ENCODE data around the gene RTN4RL2.

RTN4RL2 gene

DNA sequence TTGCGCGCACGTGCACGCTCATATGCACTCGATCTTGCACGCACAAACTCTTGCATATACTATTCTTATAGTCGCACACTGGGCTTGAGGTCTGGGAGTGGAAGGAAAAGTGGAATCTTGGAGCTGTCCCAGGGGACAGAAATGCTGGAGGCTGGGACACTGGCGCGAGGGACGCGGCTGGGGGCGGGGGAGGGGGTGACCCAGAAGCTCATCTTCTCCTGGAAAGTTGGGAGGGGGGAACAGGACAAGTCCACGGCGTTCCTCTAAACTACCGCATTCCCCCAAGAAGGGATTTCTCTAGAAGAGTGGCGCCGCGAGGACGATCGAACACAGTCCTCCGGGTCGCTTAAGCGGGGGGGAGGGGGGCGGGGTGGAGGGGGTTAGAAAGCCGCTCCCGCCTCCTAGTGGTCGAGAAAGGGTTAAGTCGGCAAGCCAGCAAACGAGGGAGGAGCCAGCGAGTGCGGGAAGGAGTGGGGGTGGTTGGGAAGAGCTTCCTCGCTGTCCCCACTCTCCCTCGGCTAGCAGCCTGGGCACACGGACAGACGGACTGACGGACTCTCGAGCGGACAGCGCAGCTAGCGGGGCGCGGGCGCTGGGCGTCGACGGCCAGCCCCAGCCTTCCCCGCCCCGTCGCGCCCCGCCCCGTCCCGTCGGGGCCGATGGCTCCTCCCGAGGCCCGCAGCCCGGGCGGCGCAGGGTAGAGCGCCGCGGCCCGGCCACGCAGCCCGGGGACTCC is at the start of gene RTN4RL2:
RTN4RL2 (plus strand) TSS at position 507 of the 736 bp plus-strand sequence. CDS start 338 bp downstream, outside the sequence.
- DNase-seq (ENCODE audit: low read depth in 2 of 2), result peak in 1 of 2 donors; percentile 30

DNA sequence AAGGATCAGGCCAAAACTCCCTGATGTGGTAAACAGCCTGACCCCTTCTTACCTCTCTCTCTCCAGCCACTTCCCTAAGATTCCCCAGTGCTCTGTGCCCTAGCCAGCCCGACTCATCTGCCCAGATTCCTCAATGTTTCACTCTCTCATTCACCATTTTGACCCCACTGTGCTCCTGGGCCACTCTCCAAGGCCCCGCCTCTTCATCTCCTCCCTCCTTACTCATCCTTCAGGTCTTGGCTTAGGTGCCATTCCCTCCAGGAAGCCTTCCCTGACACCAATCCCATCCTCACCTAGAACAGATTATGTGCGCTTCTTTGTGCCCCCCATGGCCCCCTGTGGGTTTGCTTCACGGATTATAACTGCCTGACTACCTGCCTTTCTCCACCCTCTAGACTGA is 46.6 kb upstream of the RTN4RL2 start:
- DNase-seq (ENCODE audit: low read depth in 2 of 2), result no peak

GRCh38 chr11:57414612-57415212 is 45.6 kb upstream of the RTN4RL2 start:
- no peak for DNase-seq (ENCODE audit: low read depth in 2 of 2)

- DNase-seq (ENCODE audit: low read depth in 2 of 2), result no peak
These were observed 43.9 kb upstream of the RTN4RL2 start for GRCh38 chr11:57416436-57416835.

- no peak for DNase-seq (ENCODE audit: low read depth in 2 of 2)
These were observed 43.3 kb upstream of the RTN4RL2 start for GRCh38 chr11:57417056-57417455.

- no peak for DNase-seq (ENCODE audit: low read depth in 2 of 2)
These were observed 42.2 kb upstream of the RTN4RL2 start for GRCh38 chr11:57418131-57418530.

DNA sequence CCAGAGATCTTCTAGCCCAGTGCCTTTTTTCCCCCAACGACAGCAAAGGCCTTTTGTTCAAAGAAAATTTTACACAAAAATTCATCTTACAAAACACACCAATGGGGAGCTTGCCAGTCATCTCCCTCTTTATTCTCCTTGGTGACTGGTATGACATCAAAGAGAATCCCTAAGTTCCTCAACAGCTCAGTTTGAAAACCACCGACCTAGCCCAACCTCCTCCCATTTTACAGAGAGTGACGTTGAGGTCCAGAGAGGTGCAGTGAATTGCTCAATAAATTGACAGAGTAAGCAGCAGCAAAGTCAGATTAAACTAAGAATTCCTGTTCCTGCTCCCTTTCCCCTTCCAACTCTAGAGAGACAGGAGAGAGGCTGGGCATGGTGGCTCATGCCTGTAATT is 41.2 kb upstream of the RTN4RL2 start:
- no peak for DNase-seq (ENCODE audit: low read depth in 2 of 2)

DNA sequence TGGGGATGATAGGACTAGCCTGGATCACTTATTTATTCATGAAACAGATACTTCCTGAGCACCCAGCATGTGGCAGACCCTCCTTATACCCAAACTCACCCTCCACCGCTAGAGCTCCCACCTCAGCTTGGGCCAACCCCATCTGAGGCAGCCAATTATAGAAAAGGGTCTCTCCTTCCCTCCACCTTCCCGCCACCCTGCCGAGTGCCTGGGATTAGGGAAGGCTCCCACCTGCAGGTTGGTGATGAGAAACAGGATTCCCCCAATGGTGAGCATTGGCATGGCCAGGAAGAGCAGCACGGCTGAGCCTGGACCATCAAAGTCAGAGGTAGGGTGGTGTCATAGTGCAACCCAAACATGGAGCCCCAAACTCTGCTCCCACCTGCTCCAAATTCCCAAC is 39.3 kb upstream of the RTN4RL2 start:
- no peak for DNase-seq (ENCODE audit: low read depth in 2 of 2)

DNA sequence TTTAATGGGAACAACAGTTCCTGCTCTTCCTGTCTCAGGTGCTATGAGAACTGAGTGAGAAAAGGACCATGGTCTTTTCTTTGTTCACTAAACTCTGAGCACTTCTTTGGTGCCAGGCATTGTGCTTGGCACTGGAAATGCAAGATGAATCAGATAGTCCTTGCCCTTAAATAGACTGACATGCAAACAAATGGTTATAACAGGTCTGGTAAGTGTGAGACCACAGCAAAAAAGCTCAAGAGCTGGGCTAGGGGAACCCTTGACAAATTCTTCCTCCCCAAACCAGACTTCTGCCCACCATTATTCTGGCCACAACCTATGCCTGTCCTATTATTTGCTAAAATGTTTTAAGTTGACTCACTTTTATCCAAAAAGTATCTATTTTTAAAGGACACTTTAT is 38.5 kb upstream of the RTN4RL2 start:
- DNase-seq (ENCODE audit: low read depth in 2 of 2), result no peak

DNA sequence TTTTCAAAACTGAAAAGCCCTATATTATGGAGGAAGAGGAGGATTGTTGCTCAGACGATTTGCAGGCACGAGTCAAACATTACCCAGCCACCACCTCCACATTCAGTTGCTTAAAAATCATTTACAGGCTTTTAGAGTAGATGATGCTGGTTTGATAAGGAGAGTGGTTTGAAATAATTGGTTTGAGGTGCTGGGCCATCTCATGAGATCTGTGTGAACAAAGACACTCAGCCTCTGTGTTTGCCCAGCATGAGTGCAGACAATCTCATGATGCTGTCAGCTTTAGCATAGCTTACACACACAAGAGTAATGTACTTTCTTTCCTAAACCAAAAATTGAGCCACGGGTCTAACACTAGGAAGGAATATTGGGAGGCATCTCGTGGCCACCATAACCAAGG is 37.7 kb upstream of the RTN4RL2 start:
- DNase-seq (ENCODE audit: low read depth in 2 of 2), result no peak

- no peak for DNase-seq (ENCODE audit: low read depth in 2 of 2)
These were observed 36.1 kb upstream of the RTN4RL2 start for GRCh38 chr11:57424137-57424791.

- peak; percentile 72 to 78 for DNase-seq (ENCODE audit: low read depth in 2 of 2)
These were observed 35.4 kb upstream of the RTN4RL2 start for GRCh38 chr11:57424792-57425564.

GRCh38 chr11:57425565-57426438 is 34.5 kb upstream of the RTN4RL2 start:
- DNase-seq (ENCODE audit: low read depth in 2 of 2), result peak in 1 of 2 donors; percentile 26

DNA sequence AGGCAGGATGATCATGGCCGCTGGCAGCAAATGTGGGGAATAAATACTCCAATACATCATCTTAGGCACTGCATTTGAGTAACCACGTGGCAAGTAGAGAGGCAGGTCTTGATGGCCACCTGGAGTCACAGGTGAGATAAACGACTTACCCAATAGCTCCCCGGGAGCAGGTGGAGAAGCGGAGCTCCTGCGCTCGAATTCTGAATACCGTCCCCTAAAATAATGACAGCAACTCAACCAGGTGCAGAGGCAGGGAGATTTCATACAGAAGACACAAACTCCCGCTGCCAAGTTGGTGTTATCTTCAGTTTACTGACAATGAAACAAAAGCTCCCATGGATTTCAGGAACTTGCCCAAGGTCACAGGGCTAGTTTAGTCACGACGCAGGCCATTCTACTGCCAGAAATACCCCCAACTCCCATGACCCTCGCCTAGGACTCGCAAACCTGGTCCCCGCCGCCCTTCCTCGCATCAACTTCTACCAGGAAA is 33.8 kb upstream of the RTN4RL2 start:
- no peak for DNase-seq (ENCODE audit: low read depth in 2 of 2)

DNA sequence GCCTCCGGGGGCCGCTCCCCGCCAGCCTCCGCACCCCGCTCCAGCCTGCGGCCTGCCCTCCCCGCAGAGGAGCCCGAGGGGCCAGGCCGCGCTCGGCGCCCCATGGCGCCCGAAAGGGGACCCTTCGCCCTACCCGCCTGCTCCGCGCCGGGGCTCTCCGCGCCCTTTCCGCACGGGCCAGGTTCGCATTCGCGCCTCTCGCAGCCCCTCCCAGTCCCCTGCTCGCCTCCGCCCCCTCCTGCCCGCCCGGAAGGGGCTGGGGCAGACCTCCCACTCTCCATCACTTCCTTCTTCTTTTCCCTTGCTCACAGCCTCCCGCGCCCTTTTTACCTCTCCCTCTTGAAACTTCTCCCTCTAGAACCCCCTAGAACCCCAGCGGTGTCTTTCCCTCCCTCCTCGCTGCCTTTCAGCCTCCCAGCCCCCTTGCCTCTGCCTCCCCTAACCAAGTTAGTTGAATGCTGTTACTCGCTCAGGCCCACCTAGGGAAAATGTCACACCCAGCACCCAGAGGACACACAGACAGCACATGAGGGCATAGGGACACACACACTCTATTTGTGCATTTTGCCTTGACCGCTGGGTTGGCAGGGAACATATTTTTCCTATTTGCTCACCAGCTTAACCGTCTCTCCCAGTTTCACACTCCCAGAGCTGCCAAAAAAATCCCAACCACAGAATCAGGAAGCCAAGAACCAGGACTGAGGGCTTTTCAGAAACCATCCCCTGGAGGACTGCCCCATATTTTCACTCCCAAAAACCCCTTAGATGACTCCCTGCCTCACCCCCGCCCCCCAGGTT is 33.2 kb upstream of the RTN4RL2 start, which contains the start of gene SLC43A3:
SLC43A3 (minus strand) TSS at position 193 of the 798 bp plus-strand sequence. CDS start 949 bp downstream, outside the sequence.
- peak; percentile 73 to 77 for DNase-seq (ENCODE audit: low read depth in 2 of 2)

GRCh38 chr11:57427727-57428082 is 32.6 kb upstream of the RTN4RL2 start:
- no peak for DNase-seq (ENCODE audit: low read depth in 2 of 2)

DNA sequence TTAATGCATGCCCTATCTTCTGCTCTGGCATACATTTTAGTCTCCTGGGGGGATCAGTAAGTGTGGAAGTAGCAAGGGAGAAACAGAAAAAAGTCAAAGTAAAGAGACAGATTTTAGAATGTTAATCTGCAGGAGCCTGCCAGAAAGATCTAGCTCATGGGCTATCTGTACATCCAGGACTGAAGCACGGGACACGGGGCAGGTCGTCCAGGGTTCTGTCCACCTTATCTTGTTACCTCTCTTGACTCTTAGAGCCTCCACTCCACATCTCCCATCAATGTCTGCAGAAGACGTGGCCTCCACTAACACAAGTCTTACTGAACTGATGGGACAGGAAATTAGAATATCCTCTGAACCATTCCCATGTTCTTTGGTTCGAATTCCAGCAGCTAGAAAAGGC is 31.7 kb upstream of the RTN4RL2 start:
- DNase-seq (ENCODE audit: low read depth in 2 of 2), result no peak

DNA sequence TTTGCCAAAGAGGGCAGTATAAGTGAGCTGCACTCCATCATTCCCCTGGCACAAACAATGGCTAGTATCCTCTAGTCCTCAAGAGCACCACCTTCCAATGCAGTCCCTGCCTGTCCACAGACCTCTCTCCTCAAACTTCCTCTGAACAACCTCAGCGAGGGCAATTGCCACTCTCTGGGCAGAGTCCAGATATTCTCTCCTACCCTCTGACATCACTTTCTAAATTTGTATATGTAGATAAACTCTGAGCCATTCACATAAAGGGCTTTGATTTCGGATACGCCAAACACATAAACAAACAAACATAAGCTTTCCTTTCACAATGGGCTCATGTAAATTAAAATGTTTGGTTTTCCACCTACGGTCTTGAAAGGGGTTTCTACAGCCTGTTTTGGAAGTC is 30.4 kb upstream of the RTN4RL2 start:
- no peak for DNase-seq (ENCODE audit: low read depth in 2 of 2)

DNA sequence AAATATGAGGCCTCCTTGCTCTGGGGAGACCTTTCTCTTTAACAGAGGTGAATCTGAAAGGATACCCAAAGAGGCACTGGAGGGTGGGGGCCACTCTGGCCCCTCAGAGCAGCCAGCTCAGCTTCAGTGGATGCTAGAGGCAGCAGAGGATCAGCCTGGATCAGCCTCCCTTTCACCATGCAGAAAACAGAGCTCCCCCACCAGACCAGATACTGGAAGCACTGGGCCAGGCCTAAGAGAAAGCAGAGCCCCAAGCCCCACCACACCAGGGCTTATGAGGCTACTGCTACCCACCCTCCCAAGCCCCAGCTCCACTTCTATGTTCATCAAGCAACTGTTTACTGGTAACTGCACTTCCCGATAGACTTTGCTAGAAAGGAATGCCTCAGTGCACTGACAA is 29.4 kb upstream of the RTN4RL2 start:
- DNase-seq (ENCODE audit: low read depth in 2 of 2), result no peak

DNA sequence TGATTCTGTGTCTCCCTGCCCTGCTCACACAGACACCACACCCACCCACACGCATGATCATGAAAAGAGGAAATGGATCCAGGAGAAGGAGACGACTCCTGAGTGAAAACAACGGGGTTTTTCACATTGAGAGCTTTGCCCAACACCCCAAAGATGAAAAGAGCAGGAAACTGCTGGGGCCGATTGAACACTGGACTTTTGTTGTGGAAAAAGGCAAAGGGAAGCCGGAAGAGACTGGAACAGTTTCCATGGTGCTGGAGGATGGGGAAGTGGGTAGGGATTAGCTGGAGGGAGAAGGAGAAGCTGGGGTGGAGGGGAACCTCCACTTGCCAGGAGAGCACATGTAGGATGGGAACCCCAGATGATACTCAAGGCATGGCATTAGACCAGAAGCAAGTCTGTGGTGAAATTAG is 28.2 kb upstream of the RTN4RL2 start:
- no peak for DNase-seq (ENCODE audit: low read depth in 2 of 2)
